Measurements from ENCODE around the gene THOC2.
"Not testable (repeated sequence)": the region's sequence is repeated elsewhere in the genome, so short reads cannot be mapped to it uniquely, and the experiment has no call there.

The THOC2 gene

GRCh38 chrX:123732670-123733363 lies at the start of gene THOC2:
Gene THOC2, minus strand, starts transcription at chrX:123733052. Its CDS starts 30 bp downstream, at chrX:123733022.
- peak; percentile 92 for DNase-seq

GRCh38 chrX:123781786-123782185 lies 48.9 kb upstream of the THOC2 start:
- not testable (repeated sequence) for DNase-seq

GRCh38 chrX:123779908-123780396 lies 47.1 kb upstream of the THOC2 start:
- peak; percentile 38 for DNase-seq

DNA sequence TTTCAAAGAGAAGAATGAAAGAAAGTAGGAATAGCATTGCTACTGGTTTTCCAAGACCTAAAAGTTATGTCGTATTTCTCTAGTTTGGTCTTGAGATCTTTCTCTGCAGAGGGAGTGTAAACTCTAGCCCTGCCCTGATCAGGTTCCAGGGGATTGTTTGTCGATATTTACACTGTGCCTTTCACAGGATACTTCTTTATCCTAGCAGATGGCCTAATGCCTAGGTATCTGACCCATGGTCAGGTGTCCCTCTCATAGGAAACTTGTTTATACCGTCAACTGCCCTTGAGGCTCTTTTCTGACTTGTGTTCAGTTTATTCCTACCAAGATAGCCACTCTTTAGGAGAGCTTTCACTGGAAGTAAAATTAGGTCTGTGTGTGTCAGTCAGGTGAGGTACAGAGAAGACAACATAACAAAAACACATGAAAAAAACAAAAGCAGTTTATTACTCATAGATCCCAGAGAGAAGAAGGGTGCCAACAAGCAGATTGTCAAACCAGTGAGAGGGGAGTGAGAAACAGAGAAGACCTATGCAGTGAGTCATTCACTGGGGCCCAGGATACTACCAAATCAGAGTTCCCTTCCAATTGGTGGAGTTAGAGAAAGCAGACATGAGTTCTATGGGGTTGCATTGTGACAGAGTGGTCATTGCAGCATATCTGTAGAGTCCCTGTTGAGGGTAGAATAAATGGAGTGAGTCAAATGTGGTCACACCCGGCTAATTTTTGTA lies 40.6 kb upstream of the THOC2 start:
- DNase-seq, result no peak

GRCh38 chrX:123771449-123772064 lies 38.7 kb upstream of the THOC2 start:
- no peak for DNase-seq

DNA sequence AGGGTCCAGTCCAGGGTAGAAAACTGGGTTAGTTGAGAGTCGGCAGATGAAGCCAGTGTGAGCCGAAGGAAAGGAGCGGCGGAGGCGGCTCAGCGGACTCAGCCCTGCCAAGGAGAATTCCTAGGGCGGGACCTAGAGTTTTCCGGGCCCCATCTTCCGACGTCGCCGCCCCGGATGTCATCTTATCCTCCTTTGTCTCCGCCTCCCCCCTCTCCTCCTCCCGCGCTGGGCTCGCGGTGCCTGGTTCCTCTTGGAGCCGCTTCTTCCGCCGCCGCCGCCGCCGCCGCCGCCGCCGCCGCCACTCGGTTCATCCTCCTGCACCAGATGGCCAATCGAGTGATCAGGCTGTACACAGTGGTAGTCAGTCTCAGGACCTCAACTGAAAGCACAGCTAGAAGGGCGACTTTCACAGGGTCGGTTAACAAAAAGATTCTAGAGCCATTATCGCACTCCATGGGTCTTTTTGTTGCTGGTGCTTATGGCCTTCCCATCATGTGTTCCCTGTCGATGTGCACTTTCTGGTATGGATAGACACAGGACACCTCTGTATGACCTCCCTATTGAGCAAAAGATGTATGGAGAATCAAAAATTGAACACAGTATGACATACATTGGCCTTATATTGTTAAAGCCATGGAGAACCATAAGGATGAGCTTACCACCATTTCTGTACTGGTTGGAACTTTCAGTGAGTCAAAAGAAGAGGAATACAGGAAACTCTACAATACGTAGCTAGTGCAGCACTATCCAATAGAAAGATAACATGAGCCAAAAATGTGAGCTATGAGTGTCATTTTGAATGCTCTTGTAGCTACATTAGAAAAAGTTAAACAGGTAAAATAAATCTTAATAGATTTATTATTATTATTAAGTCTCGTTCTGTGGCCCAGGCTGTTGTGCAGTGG lies 32.4 kb upstream of the THOC2 start:
- DNase-seq, result peak; percentile 89

- not testable (repeated sequence) for DNase-seq
These were observed 27.0 kb upstream of the THOC2 start for GRCh38 chrX:123759849-123760248.

GRCh38 chrX:123757794-123758193 lies 24.9 kb upstream of the THOC2 start:
- DNase-seq, result not testable (repeated sequence)

GRCh38 chrX:123756320-123756719 lies 23.5 kb upstream of the THOC2 start:
- no peak for DNase-seq

- no peak for DNase-seq
These were observed 22.3 kb upstream of the THOC2 start for GRCh38 chrX:123755107-123755506.

DNA sequence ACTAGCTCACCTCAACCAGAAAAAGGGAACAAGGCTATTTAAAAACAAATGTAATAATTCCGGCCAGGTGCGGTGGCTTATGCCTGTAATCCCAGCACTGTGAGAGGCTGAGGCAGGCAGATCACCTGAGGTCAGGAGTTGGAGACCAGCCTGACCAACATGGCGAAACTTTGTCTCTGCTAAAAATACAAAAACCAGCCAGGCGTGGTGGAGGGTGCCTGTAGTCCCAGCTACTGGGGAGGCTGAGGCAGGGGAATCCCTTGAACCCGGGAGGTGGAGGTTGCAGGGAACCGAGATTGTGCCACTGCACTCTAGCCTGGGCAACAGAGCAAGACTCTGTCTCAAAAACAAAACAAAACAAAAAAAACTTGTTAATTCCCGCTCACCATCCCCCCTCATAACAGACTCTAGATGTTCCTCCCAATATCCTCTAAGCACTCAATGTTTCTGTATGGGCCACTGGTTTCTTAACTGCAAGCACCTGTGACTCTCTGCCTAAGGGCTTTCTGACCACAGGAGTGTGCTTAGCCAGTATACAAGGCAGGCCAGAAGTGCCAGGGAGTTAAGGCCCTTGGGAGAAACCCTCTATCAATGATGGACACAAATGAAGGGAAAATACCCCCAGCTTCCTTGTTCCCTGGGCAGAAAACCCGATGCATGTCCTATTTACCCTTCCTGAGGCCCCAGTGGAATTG lies 21.0 kb upstream of the THOC2 start:
- no peak for DNase-seq

- DNase-seq, result no peak
These were observed 16.8 kb upstream of the THOC2 start for GRCh38 chrX:123749643-123750042.

DNA sequence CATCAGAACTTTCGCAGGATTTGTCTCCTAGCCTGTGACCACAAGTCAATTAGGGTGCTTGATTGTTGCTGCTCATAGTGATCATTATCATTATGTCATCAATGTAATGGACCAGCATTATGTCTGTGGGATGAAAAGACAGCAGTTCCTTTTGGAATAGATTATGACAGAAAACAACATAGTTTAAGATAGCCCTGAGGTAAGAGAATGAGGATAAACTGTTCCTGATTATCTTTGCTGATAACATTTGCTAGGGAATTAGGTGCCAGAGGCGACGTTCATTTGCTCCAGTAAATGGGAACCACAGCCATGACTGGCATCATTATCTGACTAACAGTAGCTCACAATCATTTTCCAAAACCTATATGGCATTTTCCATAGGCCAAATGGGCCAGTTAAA lies 12.7 kb upstream of the THOC2 start:
- no peak for DNase-seq

GRCh38 chrX:123743312-123743711 lies 10.5 kb upstream of the THOC2 start:
- DNase-seq, result no peak

GRCh38 chrX:123742440-123742839 lies 9.6 kb upstream of the THOC2 start:
- no peak for DNase-seq

- no peak for DNase-seq
These were observed 7.7 kb upstream of the THOC2 start for GRCh38 chrX:123740536-123740935.

DNA sequence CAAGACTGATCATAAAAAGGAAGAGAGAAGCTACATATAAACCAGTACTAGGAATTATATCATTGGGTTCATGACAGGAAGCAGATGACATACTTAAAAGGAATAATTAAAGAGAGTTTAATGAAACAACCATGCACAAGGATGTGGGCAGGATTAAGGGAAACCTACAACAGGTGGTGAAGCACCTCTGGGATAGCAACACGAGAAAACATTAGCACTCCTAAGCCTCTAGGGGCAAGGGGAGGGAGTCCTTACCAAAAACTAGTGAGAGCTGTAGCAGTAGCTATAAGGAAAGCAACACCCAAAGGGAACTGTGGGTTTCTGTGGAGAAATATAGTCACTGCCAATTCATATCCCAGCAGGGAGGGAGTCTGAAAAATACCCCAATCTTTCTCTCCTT lies 7.2 kb upstream of the THOC2 start:
- DNase-seq, result no peak

- DNase-seq, result no peak
These were observed 6.6 kb upstream of the THOC2 start for GRCh38 chrX:123739474-123739873.

DNA sequence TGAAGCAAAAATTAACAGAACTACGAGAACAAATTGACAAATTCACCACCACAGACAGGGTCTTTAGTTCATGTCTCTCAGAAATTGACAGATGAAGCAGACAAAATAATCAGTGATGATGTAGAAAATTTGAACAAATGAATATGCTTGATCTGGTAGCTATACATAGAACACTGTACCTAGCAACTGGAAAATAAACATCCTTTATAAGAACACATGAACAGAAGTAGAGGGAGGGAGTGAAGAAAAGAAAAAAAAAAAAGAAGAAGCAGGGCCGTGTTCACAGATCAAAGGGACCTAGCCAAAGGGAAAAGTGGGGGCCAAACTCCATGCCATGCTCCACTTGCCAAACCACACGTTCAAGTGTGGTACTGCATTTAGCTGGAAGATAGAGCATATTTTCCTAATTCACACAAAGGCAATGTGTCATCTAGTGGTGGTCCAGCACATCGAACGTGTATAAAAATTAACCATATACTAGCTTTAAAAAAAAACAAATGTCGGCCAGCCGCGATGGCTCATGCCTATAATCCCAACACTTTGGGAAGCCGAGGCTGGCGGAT lies 5.6 kb upstream of the THOC2 start:
- no peak for DNase-seq

GRCh38 chrX:123736333-123736921 lies 3.6 kb upstream of the THOC2 start:
- no peak for DNase-seq

- DNase-seq, result not testable (repeated sequence)
These were observed 2.3 kb upstream of the THOC2 start for GRCh38 chrX:123735137-123735536.
